ENCODE measurements around the gene ZNF524.

The ZNF524 gene

DNA sequence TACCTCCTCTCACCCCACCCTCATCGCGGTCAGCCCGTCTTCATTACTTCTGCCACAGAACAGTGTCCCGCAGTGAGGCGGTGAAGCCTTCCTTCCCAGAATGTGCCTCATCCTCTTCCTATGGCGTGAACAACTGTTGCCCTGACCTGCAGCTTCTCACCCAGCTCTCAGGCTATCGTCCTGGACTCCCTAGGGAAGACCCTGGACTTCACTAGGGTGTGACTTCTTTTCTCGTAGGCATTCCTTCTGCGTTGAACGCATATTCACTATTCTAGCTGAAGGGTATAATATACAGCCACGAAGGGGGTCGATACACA is 6.3 kb downstream of the ZNF524 start:
- Histone ChIP-seq H3F3A (ENCODE audit: control insufficient read depth, insufficient read depth) (peaks cover 16% of the 10 kb centered on the region), H3K27ac (ENCODE audit: low read depth, low read length) (peak overlapping the region; percentile 99), H3K4me2 (ENCODE audit: low read length) (peak overlapping the region; percentile 96), H3K9me3 (ENCODE audit: control insufficient read depth, insufficient read depth, low read length) (no peaks in the 10 kb centered on the region), H3K79me2 (ENCODE audit: control insufficient read depth, low read length) (peaks cover 58% of the 10 kb centered on the region), H4K20me1 (ENCODE audit: control insufficient read depth, insufficient read depth, low read depth, low read length) (peaks cover 11% of the 10 kb centered on the region; the same call in 1 of the 2 replicates), H3K36me3 (ENCODE audit: control insufficient read depth, low read length) (peaks cover 44% of the 10 kb centered on the region), H3K4me1 (ENCODE audit: control insufficient read depth, low read length) (peaks cover 38% of the 10 kb centered on the region), H3K4me3 (ENCODE audit: low read length) (peak overlapping the region; percentile 95), H3K9me2 (replicated peaks; ENCODE audit: control insufficient read depth, low read length) (no peaks in the 10 kb centered on the region), H3K27me3 (ENCODE audit: control insufficient read depth, low read length) (no peaks in the 10 kb centered on the region)
- no peak for TF ChIP-seq EZH2phosphoT487 (IDR thresholded peaks at IDR 0.05; ENCODE audit: borderline replicate concordance, low read length)
- TF ChIP-seq, protein P1, sequence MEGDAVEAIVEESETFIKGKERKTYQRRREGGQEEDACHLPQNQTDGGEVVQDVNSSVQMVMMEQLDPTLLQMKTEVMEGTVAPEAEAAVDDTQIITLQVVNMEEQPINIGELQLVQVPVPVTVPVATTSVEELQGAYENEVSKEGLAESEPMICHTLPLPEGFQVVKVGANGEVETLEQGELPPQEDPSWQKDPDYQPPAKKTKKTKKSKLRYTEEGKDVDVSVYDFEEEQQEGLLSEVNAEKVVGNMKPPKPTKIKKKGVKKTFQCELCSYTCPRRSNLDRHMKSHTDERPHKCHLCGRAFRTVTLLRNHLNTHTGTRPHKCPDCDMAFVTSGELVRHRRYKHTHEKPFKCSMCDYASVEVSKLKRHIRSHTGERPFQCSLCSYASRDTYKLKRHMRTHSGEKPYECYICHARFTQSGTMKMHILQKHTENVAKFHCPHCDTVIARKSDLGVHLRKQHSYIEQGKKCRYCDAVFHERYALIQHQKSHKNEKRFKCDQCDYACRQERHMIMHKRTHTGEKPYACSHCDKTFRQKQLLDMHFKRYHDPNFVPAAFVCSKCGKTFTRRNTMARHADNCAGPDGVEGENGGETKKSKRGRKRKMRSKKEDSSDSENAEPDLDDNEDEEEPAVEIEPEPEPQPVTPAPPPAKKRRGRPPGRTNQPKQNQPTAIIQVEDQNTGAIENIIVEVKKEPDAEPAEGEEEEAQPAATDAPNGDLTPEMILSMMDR (IDR thresholded peaks at IDR 0.05; ENCODE audit: low read depth, low read length, poor library complexity, severe bottlenecking) = no peak

GRCh38 chr19:55606817-55607216 is 6.7 kb downstream of the ZNF524 start:
- peaks cover 62% of the 10 kb centered on the region for H3K79me2 ChIP-seq (ENCODE audit: control insufficient read depth, low read length)
- peaks cover 44% of the 10 kb centered on the region for H3K36me3 ChIP-seq (ENCODE audit: control insufficient read depth, low read length)
- H3K9me2 ChIP-seq (replicated peaks; ENCODE audit: control insufficient read depth, low read length) = no peaks in the 10 kb centered on the region
- H3F3A ChIP-seq (ENCODE audit: control insufficient read depth, insufficient read depth) = peaks cover 12% of the 10 kb centered on the region
- peaks cover 11% of the 10 kb centered on the region; the same call in 1 of the 2 replicates for H4K20me1 ChIP-seq (ENCODE audit: control insufficient read depth, insufficient read depth, low read depth, low read length)
- H3K4me1 ChIP-seq (ENCODE audit: control insufficient read depth, low read length) = peaks cover 38% of the 10 kb centered on the region
- no peaks in the 10 kb centered on the region for H3K27me3 ChIP-seq (ENCODE audit: control insufficient read depth, low read length)
- H3K4me2 ChIP-seq (ENCODE audit: low read length) = peak overlapping the region; percentile 96
- 0 out of 2 replicates have a peak overlapping the region, but pooled peaks have one; percentile 99 for H3K27ac ChIP-seq (ENCODE audit: low read depth, low read length)
- no peak for TF ChIP-seq EZH2phosphoT487 (IDR thresholded peaks at IDR 0.05; ENCODE audit: borderline replicate concordance, low read length)
- TF ChIP-seq, protein P1 (IDR thresholded peaks at IDR 0.05; ENCODE audit: low read depth, low read length, poor library complexity, severe bottlenecking) = no peak
- H3K4me3 ChIP-seq (ENCODE audit: low read length) = peak overlapping the region; percentile 95
- no peaks in the 10 kb centered on the region for H3K9me3 ChIP-seq (ENCODE audit: control insufficient read depth, insufficient read depth, low read length)

DNA sequence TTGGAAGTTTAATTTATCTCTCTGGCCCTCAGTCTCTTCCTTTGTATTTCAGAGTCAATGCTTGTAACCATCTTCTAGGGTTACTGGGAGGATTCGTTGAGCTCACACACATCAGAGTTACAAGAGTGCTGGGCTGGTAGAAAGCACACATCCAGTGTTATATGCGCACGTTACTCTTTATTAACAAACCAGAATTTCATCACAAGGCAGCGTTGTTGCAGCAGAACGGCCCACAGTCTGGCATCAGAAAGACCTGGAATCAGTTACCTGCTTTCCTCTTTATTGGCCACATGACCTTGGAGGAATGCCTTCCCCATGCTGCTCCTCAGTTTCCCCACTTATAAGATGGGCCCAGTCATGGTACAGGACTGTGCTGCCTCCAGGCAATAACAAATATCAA is 9.2 kb downstream of the ZNF524 start:
- H3F3A ChIP-seq (ENCODE audit: control insufficient read depth, insufficient read depth) = peaks cover 11% of the 10 kb centered on the region
- H3K9me2 ChIP-seq (replicated peaks; ENCODE audit: control insufficient read depth, low read length) = no peaks in the 10 kb centered on the region
- peaks cover 31% of the 10 kb centered on the region for H3K4me1 ChIP-seq (ENCODE audit: control insufficient read depth, low read length)
- TF ChIP-seq, protein P1 (IDR thresholded peaks at IDR 0.05; ENCODE audit: low read depth, low read length, poor library complexity, severe bottlenecking) = no peak
- TF ChIP-seq EZH2phosphoT487 (IDR thresholded peaks at IDR 0.05; ENCODE audit: borderline replicate concordance, low read length) = no peak
- H3K79me2 ChIP-seq (ENCODE audit: control insufficient read depth, low read length) = peaks cover 76% of the 10 kb centered on the region
- H3K27me3 ChIP-seq (ENCODE audit: control insufficient read depth, low read length) = no peaks in the 10 kb centered on the region
- no peak overlapping the region for H3K4me3 ChIP-seq (ENCODE audit: low read length)
- no peak overlapping the region for H3K27ac ChIP-seq (ENCODE audit: low read depth, low read length)
- H3K36me3 ChIP-seq (ENCODE audit: control insufficient read depth, low read length) = peaks cover 44% of the 10 kb centered on the region
- no peaks in the 10 kb centered on the region for H3K9me3 ChIP-seq (ENCODE audit: control insufficient read depth, insufficient read depth, low read length)
- peaks cover 11% of the 10 kb centered on the region; the same call in 1 of the 2 replicates for H4K20me1 ChIP-seq (ENCODE audit: control insufficient read depth, insufficient read depth, low read depth, low read length)
- H3K4me2 ChIP-seq (ENCODE audit: low read length) = no peak overlapping the region
